Memory B cell (primary cell): ENCODE data around the gene DLGAP1.

ENCODE experiments used
- ATAC-seq: fragments of 150-1000 bp; cut with Tn5 transposase; 2 replicates; pipeline ENCODE4 v1.10.0; 2021; ENCODE audit warnings: low read depth, mild to moderate bottlenecking, moderate library complexity
- DNase-seq, 2 donors: peaks; one replicate each; pipeline ENCODE4 v3.0.0; 2022; ENCODE audit warnings: low spot score in 2 of 2
- H3K27ac Mint-ChIP-seq: one replicate; pipeline ENCODE4 v1.8.0; 2022; ENCODE audit warnings: mild to moderate bottlenecking, moderate library complexity, mixed read lengths
- H3K27me3 Mint-ChIP-seq: one replicate; pipeline ENCODE4 v1.8.0; 2022; ENCODE audit warnings: mixed read lengths
- H3K36me3 Mint-ChIP-seq: one replicate; pipeline ENCODE4 v1.8.0; 2022; ENCODE audit warnings: mild to moderate bottlenecking, mixed read lengths
- H3K4me1 Mint-ChIP-seq: one replicate; pipeline ENCODE4 v1.8.0; 2022; ENCODE audit warnings: mixed read lengths
- H3K4me3 Mint-ChIP-seq: one replicate; pipeline ENCODE4 v1.8.0; 2022; ENCODE audit warnings: mild to moderate bottlenecking, moderate library complexity, mixed read lengths
- H3K9me3 Mint-ChIP-seq: one replicate; pipeline ENCODE4 v1.8.0; 2022; ENCODE audit warnings: mixed read lengths

Gene DLGAP1

DNA sequence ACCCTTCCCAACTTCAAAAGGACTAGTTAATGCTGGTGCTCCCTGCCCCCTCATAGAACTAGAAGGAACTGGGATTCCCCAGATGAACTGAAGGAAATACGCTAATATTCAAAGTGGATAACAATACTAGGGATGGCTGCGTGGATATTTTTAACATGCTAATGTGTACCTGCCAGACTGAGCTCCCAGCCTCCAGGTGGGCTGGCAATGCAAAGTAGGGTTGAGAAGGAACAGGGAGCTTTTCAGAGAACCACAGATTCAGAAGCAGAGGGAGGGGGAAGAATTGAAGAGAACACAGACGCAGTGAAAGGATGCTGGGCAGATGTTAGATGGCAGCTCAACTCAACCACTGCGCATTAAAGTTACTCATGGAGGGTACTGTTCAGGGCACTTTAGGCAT, 650.8 kb downstream of the DLGAP1 start:
- Mint-ChIP-seq H3K4me1 (no peaks in the 10 kb centered on the region), H3K9me3 (no peaks in the 10 kb centered on the region), H3K27ac (no peak overlapping the region), H3K4me3 (no peak overlapping the region), H3K27me3 (no peaks in the 10 kb centered on the region), H3K36me3 (no peaks in the 10 kb centered on the region)
- ATAC-seq: no peak
- DNase-seq: no peak

DNA sequence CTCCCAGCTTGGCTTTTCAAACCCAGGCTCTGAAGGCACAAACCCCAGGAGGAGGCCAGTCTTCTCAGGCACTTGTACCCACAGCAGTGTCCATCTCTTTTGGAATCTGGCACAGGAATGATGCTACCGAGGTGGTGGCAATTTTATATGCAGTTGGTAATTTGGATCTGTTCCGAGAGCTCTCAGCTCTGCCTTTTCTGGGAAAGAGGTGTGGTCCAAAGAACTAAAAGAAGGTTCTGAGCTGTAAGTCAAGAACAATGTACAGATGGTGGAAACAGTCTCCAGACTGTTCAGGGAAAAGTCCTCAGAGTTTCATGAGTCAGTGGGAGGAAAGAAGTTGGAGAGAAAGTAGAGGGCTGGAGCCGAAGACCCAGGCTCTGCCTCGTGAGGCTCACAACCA, 651.8 kb downstream of the DLGAP1 start:
- Mint-ChIP-seq H3K4me1 (no peaks in the 10 kb centered on the region), H3K4me3 (no peak overlapping the region)

DNA sequence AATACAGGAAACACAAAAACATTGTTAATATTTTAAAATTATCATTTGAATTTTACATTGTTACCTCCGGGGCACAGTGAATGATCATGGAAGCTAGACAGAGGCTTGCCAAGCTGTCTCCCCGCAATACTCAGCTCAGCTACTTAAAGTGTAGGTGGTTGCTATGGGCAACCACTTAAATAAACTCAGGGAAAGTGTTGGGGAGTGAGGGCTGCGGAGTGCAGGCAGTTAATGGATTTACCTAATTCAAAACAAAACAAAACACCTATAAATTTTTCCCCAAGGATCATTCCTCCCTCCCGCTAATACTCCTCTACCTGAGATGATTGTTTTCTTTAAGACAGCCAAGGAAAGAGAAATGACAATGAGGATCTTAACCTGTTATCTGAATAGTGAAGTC, 655.6 kb downstream of the DLGAP1 start:
- no peaks in the 10 kb centered on the region for H3K36me3 Mint-ChIP-seq
- no peak for ATAC-seq
- peaks cover 5% of the 10 kb centered on the region for H3K27me3 Mint-ChIP-seq

More for the DNA sequence above, 651.8 kb downstream of the DLGAP1 start:
- Mint-ChIP-seq H3K9me3 (no peaks in the 10 kb centered on the region), H3K36me3 (no peaks in the 10 kb centered on the region), H3K27me3 (no peaks in the 10 kb centered on the region), H3K27ac (no peak overlapping the region)
- DNase-seq (no peak), ATAC-seq (no peak)

DNA sequence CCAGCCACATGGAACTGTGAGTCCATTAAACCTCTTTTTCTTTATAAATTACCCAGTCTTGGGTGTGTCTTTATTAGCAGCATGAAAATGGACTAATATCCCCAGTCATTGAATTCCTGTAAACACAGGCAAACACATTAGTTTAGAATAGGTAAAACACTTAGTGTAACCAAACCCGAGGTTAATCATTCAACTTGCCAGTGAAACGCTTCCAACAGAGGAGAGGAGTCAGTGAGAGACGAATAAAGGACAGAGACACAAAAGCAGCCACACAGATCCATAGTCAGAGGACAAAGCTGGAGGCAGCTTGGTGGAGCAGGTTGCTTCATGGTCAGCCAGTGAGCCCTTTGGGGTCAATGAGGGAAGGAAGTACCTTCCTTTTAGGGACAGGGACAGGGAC, 657.1 kb downstream of the DLGAP1 start:
- no peak for ATAC-seq
- no peak overlapping the region for H3K4me3 Mint-ChIP-seq
- peaks cover 12% of the 10 kb centered on the region for H3K27me3 Mint-ChIP-seq
- H3K36me3 Mint-ChIP-seq: no peaks in the 10 kb centered on the region
- H3K27ac Mint-ChIP-seq: no peak overlapping the region
- DNase-seq: no peak
- no peaks in the 10 kb centered on the region for H3K9me3 Mint-ChIP-seq
- H3K4me1 Mint-ChIP-seq: no peaks in the 10 kb centered on the region

More for the DNA sequence above, 655.6 kb downstream of the DLGAP1 start:
- DNase-seq: no peak
- no peaks in the 10 kb centered on the region for H3K4me1 Mint-ChIP-seq
- no peak overlapping the region for H3K27ac Mint-ChIP-seq
- no peak overlapping the region for H3K4me3 Mint-ChIP-seq
- H3K9me3 Mint-ChIP-seq: no peaks in the 10 kb centered on the region

DNA sequence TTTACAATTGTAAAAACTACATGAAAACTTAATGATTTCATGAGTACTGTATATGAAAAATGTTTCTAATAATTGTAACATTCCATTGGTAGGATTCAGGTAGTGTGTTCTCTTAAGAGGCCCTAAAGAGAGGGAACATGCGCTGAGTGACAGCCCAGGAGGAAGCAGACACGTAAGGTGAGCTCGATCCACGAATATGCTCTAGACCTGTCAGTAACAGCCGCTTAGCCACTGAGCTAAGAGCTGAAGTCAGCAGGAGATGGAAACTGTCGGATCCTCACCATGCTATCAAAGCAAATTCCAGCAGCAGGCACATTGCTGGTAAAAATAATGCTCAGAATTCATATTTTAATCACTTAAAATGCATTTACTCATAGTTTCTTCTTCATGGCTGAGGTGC, 658.7 kb downstream of the DLGAP1 start:
- H3K27me3 Mint-ChIP-seq: peaks cover 12% of the 10 kb centered on the region
- ATAC-seq: no peak
- H3K4me3 Mint-ChIP-seq: no peak overlapping the region
- no peaks in the 10 kb centered on the region for H3K4me1 Mint-ChIP-seq
- no peaks in the 10 kb centered on the region for H3K36me3 Mint-ChIP-seq
- no peak overlapping the region for H3K27ac Mint-ChIP-seq
- no peak for DNase-seq
- no peaks in the 10 kb centered on the region for H3K9me3 Mint-ChIP-seq

DNA sequence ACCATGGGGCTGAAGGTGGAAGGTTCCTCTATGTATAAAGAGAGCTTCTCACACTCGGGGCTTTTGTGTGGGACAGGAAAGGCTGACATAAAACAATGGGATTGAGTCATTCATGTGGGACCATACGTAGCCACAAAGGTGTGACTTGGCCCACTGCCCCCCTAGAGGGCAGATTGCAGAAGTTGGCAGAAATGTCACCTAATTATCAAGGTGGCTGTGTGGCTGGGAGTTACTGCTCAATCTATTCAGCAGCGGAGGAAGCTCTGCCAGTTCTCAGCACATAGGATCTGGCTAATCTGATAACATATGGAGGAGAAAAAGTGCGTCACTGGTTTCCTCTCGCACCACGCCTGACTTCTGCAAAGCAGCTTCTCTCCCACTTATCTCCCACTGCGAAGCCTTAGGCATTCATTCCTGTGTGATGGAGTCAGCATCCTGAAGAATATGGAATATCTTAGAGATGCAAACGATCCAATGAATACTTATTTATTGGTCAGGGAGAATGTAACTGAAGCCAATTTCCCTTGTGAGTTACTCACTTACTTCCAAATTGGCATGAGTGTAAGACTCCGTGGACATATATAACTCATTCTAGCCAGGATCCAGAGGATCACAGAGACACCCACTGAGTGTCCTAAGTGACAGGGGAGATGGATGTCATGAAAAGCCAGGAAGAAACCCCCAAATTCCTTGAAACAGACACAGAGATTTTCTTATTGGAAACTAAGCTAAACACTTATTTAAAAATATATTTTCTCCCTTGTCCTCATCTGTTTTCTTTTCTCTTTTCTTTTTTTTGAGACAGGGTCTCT, 660.4 kb downstream of the DLGAP1 start:
- H3K27me3 Mint-ChIP-seq: peaks cover 12% of the 10 kb centered on the region
- no peak overlapping the region for H3K4me3 Mint-ChIP-seq
- DNase-seq (no peak), ATAC-seq (no peak)
- no peaks in the 10 kb centered on the region for H3K36me3 Mint-ChIP-seq
- no peak overlapping the region for H3K27ac Mint-ChIP-seq
- no peaks in the 10 kb centered on the region for H3K4me1 Mint-ChIP-seq
- no peaks in the 10 kb centered on the region for H3K9me3 Mint-ChIP-seq

DNA sequence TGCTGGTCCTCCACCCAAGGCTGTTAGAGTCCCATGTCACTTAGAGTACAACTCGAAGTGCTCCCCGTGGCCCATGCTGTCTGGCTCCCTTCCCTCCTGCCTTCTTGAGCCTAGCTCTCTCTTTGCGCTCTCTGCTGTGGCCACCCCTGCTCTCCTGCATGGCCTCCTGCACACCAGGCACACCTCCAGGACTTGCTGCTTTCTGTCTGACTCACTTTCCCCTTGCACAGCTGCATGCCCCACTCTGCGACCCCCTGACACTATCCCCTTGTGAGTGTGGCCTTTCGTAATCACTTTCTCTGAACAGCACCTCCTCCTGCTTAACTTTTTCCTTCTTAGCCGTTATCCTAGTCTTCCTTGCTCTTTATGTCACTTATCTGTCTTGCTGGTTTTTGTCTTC, 661.6 kb downstream of the DLGAP1 start:
- no peak overlapping the region for H3K4me3 Mint-ChIP-seq
- no peak for DNase-seq
- no peak overlapping the region for H3K27ac Mint-ChIP-seq
- no peak for ATAC-seq
- H3K27me3 Mint-ChIP-seq: peaks cover 14% of the 10 kb centered on the region
- H3K4me1 Mint-ChIP-seq: no peaks in the 10 kb centered on the region
- no peaks in the 10 kb centered on the region for H3K9me3 Mint-ChIP-seq
- H3K36me3 Mint-ChIP-seq: no peaks in the 10 kb centered on the region

DNA sequence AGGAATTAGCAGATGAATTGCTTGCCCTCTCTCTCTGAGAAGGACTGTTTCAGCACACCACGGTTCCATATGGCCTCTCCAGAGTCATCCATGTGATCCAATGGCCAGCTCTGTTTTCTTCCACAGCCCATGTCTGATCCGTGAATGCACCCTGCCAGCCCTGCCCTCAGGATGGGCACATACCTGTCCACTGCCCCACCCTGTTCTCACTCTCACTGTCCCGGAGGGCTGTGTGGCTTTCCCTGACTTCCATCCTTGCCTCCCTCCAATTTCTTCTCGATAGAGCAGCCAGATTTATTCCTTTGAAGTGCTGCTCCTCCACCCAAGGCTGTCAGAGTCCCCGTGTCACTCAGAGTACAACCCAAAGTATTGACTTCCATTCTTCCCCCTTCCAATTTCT, 662.0 kb downstream of the DLGAP1 start:
- Mint-ChIP-seq H3K36me3 (no peaks in the 10 kb centered on the region), H3K4me3 (no peak overlapping the region), H3K27ac (no peak overlapping the region), H3K27me3 (peaks cover 12% of the 10 kb centered on the region), H3K9me3 (no peaks in the 10 kb centered on the region), H3K4me1 (no peaks in the 10 kb centered on the region)
- ATAC-seq: no peak
- DNase-seq: no peak

DNA sequence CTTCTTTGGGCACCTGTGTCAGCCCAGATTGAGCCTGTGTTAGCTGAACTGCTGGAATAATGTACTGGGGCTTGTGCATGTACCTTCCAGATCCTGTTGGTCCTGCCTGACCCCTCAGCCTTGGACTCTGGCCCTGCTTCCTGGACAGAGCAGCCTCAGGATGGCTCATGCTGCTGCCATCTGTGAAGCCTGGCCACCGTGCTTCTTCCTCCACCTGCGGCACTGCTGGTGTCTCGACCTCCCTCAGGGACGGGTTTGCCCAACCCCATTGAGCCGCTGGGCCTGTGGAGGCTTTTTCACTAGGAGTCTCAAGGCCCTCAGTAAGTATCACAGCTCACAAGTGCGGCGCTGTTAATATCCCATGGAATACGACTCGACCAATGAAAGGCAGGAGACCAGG, 662.4 kb downstream of the DLGAP1 start:
- no peak for ATAC-seq
- Mint-ChIP-seq H3K27me3 (peaks cover 10% of the 10 kb centered on the region), H3K9me3 (no peaks in the 10 kb centered on the region), H3K27ac (no peak overlapping the region), H3K36me3 (no peaks in the 10 kb centered on the region), H3K4me1 (no peaks in the 10 kb centered on the region), H3K4me3 (no peak overlapping the region)
- DNase-seq: no peak

DNA sequence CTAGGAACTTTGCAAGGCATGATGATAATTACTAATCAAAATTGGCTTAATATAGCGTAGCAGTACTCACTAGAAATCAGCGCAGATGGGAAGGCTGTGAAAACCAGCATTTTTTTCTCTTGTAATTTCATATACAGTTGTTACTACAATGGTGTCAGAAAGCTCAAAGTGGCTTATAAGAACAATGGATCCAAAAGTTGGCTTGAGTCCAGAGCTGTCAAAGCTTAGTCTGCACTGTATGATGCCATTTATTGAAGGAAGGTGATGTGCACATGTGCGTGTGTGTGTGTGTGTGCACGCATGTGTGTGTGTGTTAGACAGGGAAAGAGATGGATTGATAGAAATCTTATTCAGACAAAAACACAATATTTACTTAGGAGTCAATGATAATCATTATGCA, 663.9 kb downstream of the DLGAP1 start:
- DNase-seq (no peak), ATAC-seq (no peak)
- H3K4me1 Mint-ChIP-seq: no peaks in the 10 kb centered on the region
- H3K36me3 Mint-ChIP-seq: no peaks in the 10 kb centered on the region
- H3K27ac Mint-ChIP-seq: no peak overlapping the region
- H3K4me3 Mint-ChIP-seq: no peak overlapping the region
- no peaks in the 10 kb centered on the region for H3K9me3 Mint-ChIP-seq
- H3K27me3 Mint-ChIP-seq: peaks cover 13% of the 10 kb centered on the region

DNA sequence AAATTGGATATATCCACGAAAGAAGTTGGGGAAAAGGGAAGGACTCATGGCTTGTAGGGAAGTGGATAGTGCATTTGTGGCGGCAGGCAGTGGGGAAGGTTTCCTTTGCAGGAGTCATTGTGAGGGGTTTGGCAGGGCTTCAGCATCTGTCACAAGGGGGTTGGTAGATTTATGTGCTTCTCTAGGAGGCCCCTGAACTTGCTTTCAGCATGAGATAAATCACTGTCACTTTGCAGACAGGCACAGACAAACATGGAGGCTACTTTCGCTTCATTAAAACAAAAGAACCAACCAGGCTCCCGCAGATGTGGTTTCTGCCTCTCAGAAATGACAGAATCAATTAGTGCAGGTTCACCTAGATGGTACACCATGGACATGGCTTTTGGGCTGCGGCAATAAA, 664.4 kb downstream of the DLGAP1 start:
- ATAC-seq (no peak), DNase-seq (no peak)
- Mint-ChIP-seq H3K27ac (no peak overlapping the region), H3K9me3 (no peaks in the 10 kb centered on the region), H3K27me3 (peaks cover 13% of the 10 kb centered on the region), H3K4me3 (no peak overlapping the region), H3K36me3 (no peaks in the 10 kb centered on the region), H3K4me1 (no peaks in the 10 kb centered on the region)

DNA sequence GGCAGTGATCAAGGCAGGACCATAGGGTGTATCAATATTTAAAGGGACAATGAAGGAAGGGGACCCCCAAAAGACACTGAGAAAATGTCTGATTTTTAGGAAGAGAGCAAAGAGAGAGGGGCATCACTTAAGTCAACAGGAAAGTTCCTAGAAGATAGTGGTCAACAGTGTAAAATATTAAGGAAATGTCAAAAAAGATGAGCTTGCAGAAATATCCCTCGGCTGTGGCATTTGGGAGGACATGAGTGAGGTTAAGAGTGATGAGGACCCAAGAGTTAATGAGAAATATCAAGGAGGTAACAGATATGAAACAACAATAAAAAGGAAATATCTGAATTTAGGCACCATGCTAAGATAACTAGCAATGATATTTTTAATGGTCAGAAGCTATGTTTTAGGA, 665.6 kb downstream of the DLGAP1 start:
- Mint-ChIP-seq H3K9me3 (peaks cover 3% of the 10 kb centered on the region), H3K27me3 (peaks cover 15% of the 10 kb centered on the region), H3K36me3 (no peaks in the 10 kb centered on the region), H3K4me3 (no peak overlapping the region), H3K27ac (no peak overlapping the region), H3K4me1 (no peaks in the 10 kb centered on the region)
- ATAC-seq: no peak
- DNase-seq: no peak

DNA sequence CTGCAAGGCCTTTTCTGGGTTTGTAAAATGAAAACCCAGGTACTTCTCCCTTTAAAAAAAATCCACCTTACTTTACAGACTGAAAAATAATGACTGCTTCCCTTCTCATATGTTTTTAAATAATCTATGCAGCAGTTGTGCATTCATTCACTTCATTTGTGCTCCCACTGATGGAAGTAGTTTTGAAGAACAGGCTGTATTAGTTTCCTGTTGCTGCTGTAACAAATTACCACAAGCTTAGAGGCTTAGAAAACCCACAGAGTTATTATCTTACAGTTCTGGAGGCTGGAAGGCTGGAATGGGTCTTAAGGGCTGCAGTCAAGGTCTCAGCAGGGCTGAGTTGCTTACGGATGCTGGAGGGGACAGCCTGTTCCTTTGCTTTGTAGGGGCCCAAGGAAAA, 670.2 kb downstream of the DLGAP1 start:
- no peak overlapping the region for H3K4me3 Mint-ChIP-seq
- H3K27me3 Mint-ChIP-seq: peaks cover 8% of the 10 kb centered on the region
- H3K36me3 Mint-ChIP-seq: no peaks in the 10 kb centered on the region
- no peak for DNase-seq
- no peak for ATAC-seq
- no peaks in the 10 kb centered on the region for H3K4me1 Mint-ChIP-seq
- no peak overlapping the region for H3K27ac Mint-ChIP-seq
- H3K9me3 Mint-ChIP-seq: peaks cover 3% of the 10 kb centered on the region

DNA sequence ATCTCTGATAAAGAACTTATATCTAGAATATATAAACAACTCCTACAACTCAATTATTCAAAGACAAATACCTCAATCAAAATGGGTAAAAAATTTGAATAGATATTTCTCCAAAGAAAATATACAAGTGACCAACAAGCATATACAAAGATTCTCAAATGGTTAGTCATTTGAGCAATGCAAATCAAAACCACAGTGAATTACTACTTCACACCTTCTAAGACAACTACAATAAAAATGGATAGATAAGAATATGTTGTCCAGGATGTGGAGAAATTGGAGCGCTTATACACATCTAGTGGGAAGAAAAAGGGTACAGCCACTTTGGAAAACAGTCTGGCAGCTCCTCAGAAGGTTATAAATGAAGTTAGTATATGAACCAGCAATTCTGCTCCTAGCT, 672.2 kb downstream of the DLGAP1 start:
- no peaks in the 10 kb centered on the region for H3K36me3 Mint-ChIP-seq
- DNase-seq: no peak
- no peak overlapping the region for H3K27ac Mint-ChIP-seq
- no peak for ATAC-seq
- H3K27me3 Mint-ChIP-seq: peaks cover 7% of the 10 kb centered on the region
- H3K4me1 Mint-ChIP-seq: no peaks in the 10 kb centered on the region
- H3K4me3 Mint-ChIP-seq: no peak overlapping the region
- peaks cover 3% of the 10 kb centered on the region for H3K9me3 Mint-ChIP-seq

DNA sequence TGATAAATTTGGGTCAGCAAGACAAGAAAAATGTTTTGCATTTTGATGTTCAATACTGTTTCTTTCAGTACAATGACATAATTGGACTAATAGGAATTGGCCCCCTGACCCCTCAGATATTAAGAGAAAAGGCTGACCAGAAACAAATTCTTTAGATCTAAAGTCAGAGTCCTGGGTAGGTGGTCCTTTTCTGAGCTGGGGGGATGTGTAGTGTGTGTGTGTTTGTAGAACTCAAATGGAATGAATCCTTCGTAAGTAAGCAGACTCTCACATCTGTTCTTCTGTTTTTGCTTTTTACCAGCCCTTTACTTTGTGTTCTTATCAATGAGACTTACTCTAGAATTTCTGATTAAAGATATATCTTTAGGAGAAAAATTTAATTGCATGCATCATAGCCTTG, 677.4 kb downstream of the DLGAP1 start:
- DNase-seq (no peak), ATAC-seq (no peak)
- Mint-ChIP-seq H3K4me1 (no peaks in the 10 kb centered on the region), H3K4me3 (no peak overlapping the region), H3K9me3 (no peaks in the 10 kb centered on the region), H3K27me3 (peaks cover 1% of the 10 kb centered on the region), H3K27ac (no peak overlapping the region), H3K36me3 (no peaks in the 10 kb centered on the region)
